Stimulated activated CD8-positive, alpha-beta memory T cell treated with anti-CD3 and anti-CD28 coated beads, Interleukin-7, amount 100 ng/mL, for 1 hour (primary cell): ENCODE results near the gene VDAC1.

Experiments
- DNase-seq, 2 donors: peaks; one replicate each; pipeline ENCODE4 v3.0.0-alpha.2; 2020; ENCODE audit warnings: low read depth in 2 of 2

The VDAC1 gene

GRCh38 chr5:133926489-133927299, 78.1 kb downstream of the VDAC1 start:
- DNase-seq = no peak

- DNase-seq = no peak
Measured at GRCh38 chr5:133925866-133926488, 78.8 kb downstream of the VDAC1 start.

- no peak for DNase-seq
Measured at GRCh38 chr5:133925269-133925668, 79.5 kb downstream of the VDAC1 start.

GRCh38 chr5:133924221-133924920, 80.4 kb downstream of the VDAC1 start:
- no peak for DNase-seq

- no peak for DNase-seq
Measured at GRCh38 chr5:133921979-133922378, 82.8 kb downstream of the VDAC1 start.
